Mammary epithelial cell (primary cell): ENCODE results near the gene ILDR2.

ENCODE experiments used
- EZH2 ChIP-seq: IDR thresholded peaks from 2 replicates; pipeline ENCODE4 v1.6.1; 2012; ENCODE audit warnings: low read length, inconsistent platforms, borderline replicate concordance
- TF ChIP-seq, protein P1 (sequence below), 2 donors: IDR thresholded peaks in 1 of 2; conservative IDR thresholded peaks in 1 of 2; 2 replicates each; pipeline ENCODE4 v1.5.1; 2011 to 2012; ENCODE audit warnings: inconsistent platforms in 2 of 2, low read length in 2 of 2, mild to moderate bottlenecking in 2 of 2, control low read depth in 1 of 2, low read depth in 1 of 2; ENCODE audit not compliant: insufficient read depth in 1 of 2; ENCODE audit errors: extremely low read depth in 1 of 2

DNA sequence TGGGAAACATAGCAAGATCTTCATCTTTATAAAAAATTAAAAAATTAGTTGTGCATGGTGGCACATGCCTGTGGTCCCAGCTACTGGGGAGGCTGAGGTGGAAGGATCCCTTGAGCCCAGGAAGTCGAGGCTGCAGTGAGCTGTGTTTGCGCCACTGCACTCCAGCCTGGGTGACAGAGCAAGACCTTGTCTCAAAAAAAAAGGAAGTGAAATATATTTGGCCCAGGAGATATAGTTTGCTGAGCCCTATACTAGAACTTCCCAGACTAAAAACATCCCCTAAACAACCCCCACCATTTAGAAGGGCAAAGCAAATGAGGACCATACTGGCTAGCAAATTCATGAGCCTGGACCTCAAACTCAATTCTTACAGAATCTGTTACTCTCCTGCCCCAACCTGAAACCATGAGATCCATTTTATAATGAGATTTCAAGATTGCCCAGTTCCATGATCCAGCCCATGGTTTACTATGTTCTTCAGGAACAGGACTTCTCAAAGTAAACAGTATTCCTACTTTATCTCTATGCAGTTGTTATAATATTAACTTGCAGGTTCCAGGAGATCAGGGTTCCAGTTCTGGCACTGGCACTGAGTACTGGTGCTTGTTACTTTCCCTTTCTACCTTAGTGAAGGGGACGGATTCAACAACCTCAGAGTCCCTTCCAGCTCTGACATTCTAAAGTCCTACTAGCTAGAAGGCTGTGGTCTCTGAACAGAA is 50.4 kb downstream of the ILDR2 start:
- no peak for TF ChIP-seq EZH2
- TF ChIP-seq, protein P1, sequence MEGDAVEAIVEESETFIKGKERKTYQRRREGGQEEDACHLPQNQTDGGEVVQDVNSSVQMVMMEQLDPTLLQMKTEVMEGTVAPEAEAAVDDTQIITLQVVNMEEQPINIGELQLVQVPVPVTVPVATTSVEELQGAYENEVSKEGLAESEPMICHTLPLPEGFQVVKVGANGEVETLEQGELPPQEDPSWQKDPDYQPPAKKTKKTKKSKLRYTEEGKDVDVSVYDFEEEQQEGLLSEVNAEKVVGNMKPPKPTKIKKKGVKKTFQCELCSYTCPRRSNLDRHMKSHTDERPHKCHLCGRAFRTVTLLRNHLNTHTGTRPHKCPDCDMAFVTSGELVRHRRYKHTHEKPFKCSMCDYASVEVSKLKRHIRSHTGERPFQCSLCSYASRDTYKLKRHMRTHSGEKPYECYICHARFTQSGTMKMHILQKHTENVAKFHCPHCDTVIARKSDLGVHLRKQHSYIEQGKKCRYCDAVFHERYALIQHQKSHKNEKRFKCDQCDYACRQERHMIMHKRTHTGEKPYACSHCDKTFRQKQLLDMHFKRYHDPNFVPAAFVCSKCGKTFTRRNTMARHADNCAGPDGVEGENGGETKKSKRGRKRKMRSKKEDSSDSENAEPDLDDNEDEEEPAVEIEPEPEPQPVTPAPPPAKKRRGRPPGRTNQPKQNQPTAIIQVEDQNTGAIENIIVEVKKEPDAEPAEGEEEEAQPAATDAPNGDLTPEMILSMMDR (conservative IDR thresholded peaks at IDR 0.05 in 1 of 2, IDR thresholded peaks at IDR 0.05 in 1 of 2; ENCODE audit: extremely low read depth in 1 of 2, insufficient read depth in 1 of 2, low read depth in 1 of 2, low read length in 2 of 2) = no peak
